A204.1 (cell line): Measurements from ENCODE around the gene MYOM1.

Experiments
- FAIRE-seq: peaks from 2 replicates; lab custom pipeline; 2012; peaks lifted over from hg19 to GRCh38; lab: Jason Lieb, UNC

Gene MYOM1

DNA sequence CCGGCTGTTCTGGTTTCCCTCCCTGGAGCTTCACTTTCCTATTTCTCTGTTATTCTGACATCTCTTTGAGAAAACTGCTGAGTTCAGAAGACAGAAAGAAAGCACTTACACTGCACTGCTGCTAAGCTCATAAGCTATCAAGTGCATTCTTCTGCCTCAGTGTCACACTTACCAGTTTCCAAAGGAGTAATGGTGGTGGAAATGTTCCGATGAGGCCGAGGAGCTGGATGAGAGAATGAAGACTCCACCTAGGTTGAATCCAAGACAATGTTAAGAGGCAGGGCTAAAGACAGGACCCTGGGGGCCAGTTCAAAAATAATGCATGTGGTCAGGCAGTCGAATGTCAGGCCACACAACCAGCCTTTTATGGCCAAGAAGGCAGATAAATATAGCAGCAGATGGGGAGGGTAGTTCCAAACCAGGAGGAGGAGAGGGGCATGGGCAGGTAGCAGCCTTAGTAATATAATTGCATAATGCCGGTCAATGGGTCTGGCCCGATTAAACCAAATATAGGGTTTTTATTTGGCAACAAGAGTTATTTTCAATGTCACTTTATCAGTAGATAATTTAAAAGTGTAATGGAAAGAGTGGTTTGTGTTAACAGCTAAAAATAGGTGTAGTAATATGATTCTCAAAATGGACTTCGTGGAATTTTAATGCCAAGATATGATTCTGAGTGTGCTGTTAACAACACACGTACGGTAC lies at the start of gene MYOM1:
MYOM1 (minus strand) TSS at position 338 of the 705 bp plus-strand sequence. CDS start 4,745 bp downstream, outside the sequence.
- FAIRE-seq, result no peak

DNA sequence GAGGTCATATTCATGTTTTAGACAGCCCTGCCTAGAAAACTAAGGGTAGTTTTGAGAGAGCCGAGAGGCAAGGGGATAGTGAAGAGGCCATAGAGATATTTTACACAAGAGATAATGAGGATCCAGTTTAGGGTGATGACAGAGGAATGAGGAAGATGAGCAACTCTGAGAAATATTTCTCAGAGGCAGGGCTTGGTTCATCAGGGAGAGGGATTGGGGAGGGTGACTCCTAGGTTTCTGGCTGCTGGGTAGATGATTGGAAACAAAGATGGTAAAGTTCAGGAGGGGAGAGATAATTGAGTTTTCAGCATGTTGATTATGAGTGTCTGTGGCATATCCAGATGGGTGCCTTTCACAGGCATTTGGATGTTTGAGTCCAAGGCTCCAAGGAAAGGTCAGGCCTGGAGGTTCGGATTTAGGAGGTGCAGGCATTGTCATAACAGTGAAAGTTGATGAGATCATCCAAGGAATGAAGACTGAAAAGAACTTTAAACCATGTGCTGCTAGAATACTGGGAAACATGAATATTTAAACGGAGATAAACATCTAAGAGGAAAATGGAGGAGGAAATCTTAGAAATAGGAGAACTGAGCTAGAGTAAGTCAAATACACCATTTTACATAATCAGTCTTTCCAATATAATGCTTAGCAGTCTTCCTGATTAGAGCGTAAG lies 49.6 kb upstream of the MYOM1 start:
- FAIRE-seq, result no peak

DNA sequence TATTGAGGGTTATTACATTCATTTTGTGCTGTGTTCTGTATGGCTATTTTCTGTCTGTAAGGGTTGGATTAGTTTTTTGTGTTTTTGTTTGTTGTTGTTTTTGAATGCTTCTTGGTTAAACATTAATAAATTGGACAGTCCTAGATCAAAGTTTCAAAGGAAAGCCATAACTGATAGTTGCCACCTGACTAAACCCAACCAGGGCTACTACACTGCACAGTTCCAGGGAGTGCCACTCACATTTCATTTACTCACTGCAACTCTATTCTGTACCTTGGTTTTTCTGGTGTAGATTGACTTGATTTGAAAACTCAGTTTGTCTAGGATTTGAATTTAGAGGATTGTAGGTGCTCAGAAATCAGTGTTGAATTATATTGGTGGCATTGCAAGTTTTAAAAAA lies 48.5 kb upstream of the MYOM1 start:
- FAIRE-seq, result no peak

DNA sequence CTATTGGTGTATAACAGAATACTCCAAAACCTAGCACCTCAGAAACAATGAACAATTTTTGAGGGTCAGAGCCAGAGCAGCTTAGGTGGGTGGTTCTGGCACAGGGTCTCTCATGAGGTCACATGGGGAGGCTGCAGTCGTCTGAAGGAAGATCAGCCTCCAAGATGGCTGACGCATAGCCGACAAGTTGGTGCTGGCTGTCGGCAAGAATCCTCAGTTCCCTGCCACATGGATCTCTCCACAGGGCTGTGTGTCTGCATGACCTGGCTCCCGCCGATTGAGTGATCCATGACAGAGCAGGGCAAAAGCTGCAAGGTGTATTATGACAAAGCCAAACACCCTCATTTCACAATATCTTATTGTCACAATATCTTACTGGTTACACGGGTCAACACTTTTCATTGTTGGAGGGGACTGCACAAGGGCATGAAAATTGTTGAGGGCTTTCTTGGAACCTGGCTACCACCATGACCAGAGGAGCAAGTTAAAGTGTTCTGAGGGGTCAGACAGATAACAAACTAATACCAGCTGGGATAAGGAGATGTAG lies 46.4 kb upstream of the MYOM1 start:
- FAIRE-seq, result no peak

DNA sequence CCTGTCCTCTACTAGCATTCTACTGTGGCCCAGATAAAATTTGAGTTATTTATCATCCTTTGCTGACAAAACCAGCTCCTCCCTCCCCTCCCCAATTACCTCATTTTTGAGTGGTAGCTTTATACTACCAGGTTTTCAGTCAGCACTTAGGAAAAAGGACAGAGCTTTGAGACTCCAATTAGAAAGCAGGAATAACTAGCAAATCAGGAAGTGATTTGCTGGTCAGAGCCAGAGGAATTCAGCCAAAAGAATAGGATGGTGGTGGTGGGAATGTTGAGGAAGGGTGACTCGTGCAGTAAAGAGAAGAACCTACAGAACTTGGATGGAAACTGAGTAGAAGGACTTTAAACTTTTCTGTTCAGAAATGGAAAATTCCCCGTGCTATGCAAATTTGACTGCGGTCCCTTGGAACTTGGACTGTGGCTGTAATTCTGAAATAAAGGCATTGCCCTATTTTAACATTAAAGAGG lies 45.8 kb upstream of the MYOM1 start:
- FAIRE-seq, result no peak

DNA sequence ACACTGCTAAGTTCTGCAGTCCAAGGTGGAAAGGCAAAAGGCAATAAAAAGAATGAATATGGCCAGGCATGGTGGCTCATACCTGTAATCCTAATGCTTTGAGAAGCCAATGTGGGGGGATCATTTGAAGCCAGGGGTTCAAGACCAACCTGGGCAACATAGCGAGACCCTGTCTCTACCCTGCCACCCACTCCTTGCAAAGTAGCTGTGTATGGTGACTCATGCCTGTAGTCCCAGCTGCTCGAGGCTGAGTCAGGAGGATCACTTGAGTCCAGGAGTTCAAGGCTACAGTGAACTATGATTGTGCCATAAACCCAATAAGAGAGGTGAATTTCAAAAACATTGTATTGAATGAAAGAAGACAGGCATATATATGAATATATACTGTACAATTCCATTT lies 44.6 kb upstream of the MYOM1 start:
- FAIRE-seq, result no peak

DNA sequence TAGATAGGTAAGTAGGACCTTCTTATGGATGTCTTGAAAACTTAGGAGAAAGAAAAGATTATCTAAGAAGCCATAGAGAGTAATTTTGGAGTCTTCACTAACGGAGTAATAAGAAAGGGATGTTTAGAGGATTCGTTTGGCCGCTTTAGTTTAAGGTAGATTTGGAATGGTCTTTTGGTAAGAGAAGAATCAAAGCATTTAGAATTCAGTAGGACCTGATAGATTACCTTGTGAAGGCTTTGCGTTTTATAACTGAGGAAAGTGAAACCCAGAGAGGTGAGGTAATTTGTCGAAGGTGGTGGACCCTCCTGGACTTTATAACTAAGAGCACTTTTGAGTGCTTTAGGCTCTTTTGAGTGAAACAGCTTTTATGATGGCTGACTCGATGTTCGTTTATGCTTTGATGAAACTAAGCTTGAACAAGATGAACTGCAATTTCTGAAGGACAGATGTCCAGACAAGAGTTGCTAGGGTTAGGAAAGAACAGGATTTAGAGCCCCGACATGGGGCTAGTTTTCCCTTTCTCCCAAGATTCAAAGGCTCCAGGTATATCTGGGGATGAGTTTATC lies 43.4 kb upstream of the MYOM1 start:
- no peak for FAIRE-seq

DNA sequence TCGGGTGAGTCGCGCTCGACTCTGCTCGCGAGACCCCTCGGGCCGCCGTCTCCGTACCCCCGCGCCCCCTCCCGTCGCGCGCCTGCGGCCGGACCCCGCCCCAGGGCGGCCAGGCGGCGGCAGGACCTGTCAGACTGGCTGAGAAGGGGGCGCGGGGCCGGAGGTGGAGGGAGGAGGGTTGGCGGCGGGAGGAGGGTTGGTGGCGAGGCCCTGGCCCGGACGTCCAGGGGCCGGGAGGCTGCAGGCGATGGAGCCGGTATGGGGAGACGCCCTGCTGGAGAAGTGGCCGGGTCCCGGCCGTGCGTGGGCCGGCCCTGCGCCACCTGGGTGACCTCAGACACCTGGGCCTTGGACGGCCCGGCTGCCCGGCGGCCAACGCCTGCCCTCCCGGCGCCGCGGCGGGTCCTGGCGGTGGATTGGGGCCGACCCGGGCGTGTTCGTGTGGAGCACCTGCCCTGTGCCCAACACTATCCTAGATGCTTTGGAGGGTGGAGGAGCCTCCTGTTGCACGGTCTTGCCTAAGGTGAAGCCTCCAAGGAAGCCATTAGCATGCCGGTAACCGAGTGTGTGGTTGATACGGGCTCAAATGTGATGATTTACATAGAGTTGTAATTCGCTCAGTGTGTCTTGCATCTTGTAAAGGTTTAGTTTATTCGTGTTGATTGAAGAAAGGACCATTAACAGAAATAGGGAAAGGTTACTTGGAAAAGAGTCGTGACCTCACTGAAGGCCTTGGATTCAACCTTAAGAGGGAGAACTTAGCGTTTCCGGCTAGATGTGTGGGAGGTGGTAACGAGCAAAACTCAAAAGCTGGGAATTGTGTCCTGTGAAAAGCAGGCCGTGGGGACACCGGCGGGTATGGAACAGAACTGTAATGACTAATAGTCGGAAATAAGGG lies 42.7 kb upstream of the MYOM1 start:
- no peak for FAIRE-seq

DNA sequence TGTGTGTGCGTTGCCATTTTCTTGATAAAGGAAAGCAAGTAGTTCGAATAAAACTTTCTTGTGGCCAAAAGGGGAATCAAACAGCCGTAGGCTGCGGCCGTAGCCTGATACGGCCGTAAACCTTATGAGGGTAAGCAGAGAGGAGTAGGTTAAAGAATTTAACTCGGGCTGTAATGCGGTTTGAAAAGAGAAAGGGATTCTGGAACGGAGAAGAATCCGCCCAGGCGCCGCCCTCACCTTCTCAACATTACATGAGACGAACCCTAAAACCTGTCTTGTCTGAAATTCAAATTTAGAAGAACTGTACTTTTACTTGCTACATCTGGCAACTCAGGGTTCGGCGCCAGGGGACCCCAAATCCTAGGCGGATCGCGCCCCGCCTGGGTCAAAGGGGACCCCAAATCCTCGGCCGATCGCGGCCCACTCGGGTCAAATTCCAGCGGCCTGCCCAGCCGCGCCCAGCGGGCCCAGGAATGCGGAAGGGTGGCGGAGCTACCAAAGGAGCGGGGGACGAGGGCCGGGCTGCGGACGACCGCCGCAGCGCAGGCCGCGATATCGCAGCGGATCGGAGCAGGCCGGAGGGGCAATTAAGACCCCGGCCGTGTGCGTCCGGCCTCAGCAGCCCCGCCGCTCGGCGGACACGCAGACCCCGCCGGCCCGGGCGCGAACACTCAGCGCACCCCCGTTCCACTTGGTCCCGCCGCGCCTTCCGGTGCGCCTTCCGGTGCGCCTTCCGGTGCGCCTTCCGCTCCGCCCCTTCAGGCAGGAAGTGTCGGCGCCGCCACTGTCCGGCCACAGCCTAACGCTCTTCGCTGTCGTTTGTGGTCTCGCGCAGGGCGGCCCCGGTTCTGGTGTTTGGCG lies 41.8 kb upstream of the MYOM1 start, which contains the start of gene MYL12B:
MYL12B (plus strand) TSS at position 761 of the 861 bp plus-strand sequence. CDS start 10,766 bp downstream, outside the sequence.
- no peak for FAIRE-seq

DNA sequence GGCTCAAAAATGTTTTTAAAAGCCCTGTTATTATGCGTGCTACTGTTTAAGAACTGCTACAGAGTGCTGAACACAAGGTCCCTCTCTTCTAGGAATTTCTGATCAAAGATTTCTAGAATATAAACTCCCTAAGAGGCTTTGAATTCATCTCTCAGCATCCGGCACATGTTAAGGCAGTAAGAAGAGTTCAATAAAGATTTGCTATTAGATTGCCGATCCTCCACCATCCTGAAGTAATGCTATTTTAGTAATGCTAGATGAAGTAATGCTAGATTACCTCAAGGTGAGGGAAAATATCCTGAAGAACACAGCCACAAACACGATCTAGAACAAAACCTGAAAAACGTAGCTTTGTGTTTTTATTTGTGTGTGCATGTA lies 41.2 kb upstream of the MYOM1 start:
- FAIRE-seq, result no peak

DNA sequence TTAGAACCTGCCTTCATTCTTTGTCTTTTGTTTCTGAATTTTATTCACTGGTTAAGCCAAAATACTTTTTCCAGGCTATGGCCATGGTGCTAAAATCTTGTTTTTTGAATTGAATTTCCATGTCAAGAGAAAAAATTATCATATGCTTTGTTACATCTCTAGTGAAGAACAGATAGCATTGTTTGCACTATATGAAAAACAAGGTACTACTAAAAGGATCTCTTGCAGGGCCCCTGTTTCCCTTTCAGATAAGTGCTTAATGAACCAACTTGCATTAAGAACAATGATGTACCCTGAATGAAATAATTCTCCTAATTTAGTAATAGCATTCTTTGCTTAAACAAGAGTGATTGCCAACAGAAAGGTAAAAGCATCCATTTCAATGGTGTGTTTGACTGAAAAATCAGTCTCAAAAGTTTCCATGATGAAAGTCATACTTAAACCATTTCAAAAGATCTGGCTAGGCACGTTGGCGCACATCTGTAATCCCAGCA lies 37.9 kb upstream of the MYOM1 start:
- FAIRE-seq, result no peak

DNA sequence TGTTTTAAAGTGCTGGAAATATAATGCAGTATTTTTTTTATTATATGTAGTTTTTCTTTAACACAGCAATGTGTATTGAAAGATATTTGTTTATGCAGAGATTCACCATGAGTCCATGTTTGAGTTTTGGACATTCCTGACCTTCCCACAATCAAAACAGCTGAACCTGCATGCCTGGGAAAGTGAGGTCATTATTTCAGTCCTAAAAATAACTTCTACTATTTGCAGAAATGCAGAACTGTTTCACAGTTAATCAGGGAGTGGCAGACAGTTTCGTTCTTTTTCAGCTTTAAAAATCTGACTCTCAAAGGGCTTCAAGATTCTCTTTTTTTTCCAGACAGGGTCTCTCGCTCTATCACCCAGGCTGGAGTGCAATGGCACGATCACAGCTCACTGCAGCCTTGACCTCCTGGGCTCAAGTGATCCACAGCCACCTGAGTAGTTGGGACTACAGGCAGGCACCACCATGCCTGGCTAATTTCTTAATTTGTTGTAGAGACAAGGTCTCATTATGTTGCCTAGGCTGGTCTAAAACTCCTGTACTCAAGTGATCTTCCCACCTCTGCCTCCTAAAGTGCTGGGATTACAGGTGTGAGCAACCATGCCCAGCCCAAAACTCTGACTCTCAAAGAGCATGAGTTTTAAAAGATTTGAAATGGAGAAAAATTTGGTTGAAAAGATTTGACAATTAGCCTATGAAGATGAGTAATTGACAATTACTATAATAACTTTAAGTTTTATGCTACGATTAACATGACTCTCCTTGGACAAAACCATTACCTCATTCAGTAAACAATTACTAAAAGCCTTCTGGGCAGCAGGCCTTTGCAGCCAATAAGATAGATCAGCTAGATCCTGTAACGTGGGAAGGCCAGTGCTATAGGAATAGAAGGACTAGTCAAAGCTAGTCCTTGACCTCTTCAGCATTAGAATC lies 37.2 kb upstream of the MYOM1 start:
- FAIRE-seq, result no peak

DNA sequence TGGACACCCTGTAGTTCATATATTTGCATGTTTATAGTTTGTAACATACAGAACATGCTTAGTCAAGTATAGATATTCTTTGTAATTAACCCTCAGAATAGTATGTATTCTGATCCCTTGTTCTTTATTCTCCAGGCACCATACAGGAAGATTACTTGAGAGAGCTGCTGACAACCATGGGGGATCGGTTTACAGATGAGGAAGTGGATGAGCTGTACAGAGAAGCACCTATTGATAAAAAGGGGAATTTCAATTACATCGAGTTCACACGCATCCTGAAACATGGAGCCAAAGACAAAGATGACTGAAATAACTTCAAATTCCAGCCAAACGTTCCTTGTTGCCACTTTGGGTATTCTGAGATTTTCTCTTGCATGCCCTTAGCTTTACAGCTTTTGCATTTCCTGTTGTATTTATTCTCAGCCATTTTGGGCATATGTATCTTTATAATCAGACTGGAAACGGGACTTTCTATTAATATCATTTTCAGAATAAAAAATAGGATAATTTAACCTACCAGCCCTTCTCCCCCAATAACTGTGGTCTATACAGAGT lies 35.9 kb upstream of the MYOM1 start:
- FAIRE-seq, result no peak

DNA sequence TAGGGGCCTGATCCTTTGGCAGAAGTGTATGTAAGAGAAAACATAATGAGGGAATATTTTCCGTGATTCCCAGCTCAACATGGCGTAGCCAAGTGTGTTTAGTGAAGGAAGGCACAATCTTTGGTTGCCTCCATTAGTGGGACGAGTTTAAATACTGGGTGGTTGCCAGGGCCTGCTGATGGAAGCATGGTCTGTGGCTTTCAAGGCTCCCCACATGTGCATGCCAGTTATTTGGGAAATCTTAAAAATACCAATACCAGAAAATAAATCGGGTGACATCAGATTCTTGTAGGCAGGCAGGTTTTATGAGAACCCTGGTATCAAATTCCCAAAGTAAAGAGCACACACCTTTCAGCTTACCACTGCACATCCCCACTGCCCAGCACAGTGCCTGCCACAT lies 35.0 kb upstream of the MYOM1 start:
- FAIRE-seq, result no peak

DNA sequence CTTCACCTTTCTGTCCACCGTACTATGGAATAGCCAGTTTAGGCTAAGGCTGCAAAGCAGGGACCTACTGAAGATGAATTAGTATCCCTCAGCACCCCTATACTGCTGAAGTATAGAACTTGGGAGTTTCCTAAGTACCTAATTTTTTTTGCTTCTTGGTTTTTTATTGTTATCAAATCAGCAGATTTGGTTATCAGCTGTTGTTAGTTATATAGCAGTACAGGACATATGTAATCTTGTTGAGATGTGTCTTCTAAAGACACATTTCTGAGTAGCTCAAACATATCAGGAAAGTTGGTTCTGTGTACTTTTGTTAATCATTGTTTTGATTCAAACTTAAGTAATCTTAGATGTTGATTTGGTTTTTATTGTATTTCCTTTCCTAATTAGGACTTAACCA lies 33.1 kb upstream of the MYOM1 start:
- no peak for FAIRE-seq

DNA sequence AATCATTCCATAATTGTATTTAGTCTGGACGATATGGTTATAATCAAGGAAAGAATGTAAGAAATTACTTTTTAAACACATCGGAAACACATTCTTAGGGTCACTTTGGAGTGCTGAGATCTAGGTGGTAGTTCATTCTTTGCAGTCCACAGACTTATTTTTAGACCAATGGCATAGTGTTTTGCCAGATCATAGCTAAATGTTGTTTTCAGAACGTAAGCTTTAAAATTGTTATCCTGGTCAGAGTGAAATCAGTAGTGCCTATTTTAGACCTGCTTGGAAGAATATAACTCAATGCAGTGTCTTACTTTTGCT lies 32.2 kb upstream of the MYOM1 start:
- FAIRE-seq, result no peak

DNA sequence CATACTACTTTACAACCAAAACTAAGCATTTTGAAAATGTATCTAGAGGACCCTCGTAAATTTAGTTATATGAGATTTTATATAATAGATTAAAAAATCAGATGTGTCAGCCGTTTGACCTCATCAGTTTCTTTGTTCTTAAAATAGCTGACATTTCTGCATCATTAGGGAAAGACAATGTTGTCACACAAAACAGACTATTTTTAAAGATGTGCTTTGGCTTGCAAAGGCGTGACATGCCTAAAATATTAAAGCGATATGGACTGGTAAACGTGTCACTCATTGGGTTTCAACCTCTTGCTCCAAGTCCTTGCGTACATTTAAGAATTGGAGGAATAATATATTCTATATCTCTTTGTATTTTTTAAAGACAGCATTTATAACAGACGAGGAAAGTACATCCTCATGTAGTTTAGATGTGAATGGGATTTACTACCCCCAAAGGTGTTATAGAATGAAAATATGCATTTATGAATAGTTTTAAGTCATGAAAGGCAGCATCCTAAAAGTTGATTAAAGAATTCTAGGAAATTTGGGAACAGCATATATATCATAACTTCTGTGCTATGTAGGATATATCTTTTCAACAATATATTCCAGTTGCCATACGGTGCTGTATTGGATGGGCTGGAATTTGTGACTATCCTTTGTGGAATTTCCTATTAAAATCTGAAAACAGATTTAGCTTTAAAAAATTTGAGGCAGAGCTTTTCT lies 31.6 kb upstream of the MYOM1 start:
- FAIRE-seq, result no peak

DNA sequence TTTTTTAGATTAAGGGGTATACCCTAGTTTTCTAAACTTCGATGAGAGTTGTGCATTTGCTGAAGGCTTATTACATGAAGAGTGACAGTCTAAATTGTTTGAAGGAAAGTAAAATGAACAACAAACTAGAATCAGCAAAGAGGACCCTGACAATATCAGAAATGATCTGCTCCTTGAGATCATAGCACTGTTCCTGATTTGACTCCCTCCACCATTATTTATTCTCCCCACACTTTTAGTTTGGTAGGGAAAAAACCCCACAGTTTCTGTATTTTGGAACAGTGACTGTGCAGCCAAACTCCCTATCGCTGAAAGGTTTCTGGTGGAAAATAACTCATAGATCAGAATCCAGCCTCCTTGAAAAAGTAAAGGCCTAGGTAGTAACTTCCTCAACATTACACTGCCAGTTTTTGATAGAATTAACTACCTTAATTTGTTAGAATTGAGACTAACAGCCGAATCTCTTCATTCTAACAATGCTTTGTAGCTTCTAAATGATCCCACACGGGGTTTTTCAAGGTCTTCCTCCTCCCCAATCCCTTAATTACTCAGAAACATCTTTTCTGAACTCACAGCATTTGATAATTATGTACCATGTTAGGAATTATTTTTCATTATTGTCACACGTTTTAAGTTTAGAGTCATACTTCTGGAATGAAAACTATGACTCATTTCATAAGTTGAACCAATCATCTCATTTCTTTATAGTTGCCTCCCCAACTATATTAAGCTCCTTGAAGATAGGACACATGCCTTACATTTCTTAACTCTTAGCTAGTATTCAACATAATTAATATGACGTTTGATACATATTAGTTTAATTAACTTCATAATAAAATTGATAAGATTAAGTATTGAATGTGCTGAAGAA lies 30.7 kb upstream of the MYOM1 start:
- no peak for FAIRE-seq
